Ishikawa (cell line): ENCODE data around the gene RCOR1.

ENCODE experiments used
- CEBPB ChIP-seq: IDR thresholded peaks from 2 replicates; pipeline ENCODE4 v1.6.1; 2012
- CREB1 ChIP-seq: IDR thresholded peaks from 2 replicates; pipeline ENCODE4 v1.6.1; 2012; ENCODE audit warnings: low read depth
- EGR1 ChIP-seq: IDR thresholded peaks from 2 replicates; pipeline ENCODE4 v1.6.1; 2012
- EP300 ChIP-seq: IDR thresholded peaks from 2 replicates; pipeline ENCODE4 v1.6.1; 2012; ENCODE audit warnings: borderline replicate concordance
- FOXM1 ChIP-seq: IDR thresholded peaks from 2 replicates; pipeline ENCODE4 v1.6.1; 2012; ENCODE audit warnings: low read depth, borderline replicate concordance
- MAX ChIP-seq: IDR thresholded peaks from 2 replicates; pipeline ENCODE4 v1.6.1; 2012
- NFIC ChIP-seq: IDR thresholded peaks from 2 replicates; pipeline ENCODE4 v1.6.1; 2012
- RAD21 ChIP-seq: IDR thresholded peaks from 2 replicates; pipeline ENCODE4 v1.6.1; 2012; ENCODE audit warnings: low read depth
- REST ChIP-seq: IDR thresholded peaks from 2 replicates; pipeline ENCODE4 v1.6.1; 2012; ENCODE audit warnings: low read depth, mild to moderate bottlenecking
- TAF1 ChIP-seq: IDR thresholded peaks from 2 replicates; pipeline ENCODE4 v1.6.1; 2012; ENCODE audit warnings: low read depth, mild to moderate bottlenecking
- TCF12 ChIP-seq: IDR thresholded peaks from 2 replicates; pipeline ENCODE4 v1.6.1; 2012; ENCODE audit warnings: low read depth
- TEAD4 ChIP-seq: IDR thresholded peaks from 2 replicates; pipeline ENCODE4 v1.6.1; 2012
- USF1 ChIP-seq: IDR thresholded peaks from 2 replicates; pipeline ENCODE4 v1.6.1; 2012
- YY1 ChIP-seq: IDR thresholded peaks from 2 replicates; pipeline ENCODE4 v1.6.1; 2012; ENCODE audit warnings: low read depth
- ZBTB7A ChIP-seq: IDR thresholded peaks from 2 replicates; pipeline ENCODE4 v1.6.1; 2012; ENCODE audit warnings: low read depth

The RCOR1 gene

DNA sequence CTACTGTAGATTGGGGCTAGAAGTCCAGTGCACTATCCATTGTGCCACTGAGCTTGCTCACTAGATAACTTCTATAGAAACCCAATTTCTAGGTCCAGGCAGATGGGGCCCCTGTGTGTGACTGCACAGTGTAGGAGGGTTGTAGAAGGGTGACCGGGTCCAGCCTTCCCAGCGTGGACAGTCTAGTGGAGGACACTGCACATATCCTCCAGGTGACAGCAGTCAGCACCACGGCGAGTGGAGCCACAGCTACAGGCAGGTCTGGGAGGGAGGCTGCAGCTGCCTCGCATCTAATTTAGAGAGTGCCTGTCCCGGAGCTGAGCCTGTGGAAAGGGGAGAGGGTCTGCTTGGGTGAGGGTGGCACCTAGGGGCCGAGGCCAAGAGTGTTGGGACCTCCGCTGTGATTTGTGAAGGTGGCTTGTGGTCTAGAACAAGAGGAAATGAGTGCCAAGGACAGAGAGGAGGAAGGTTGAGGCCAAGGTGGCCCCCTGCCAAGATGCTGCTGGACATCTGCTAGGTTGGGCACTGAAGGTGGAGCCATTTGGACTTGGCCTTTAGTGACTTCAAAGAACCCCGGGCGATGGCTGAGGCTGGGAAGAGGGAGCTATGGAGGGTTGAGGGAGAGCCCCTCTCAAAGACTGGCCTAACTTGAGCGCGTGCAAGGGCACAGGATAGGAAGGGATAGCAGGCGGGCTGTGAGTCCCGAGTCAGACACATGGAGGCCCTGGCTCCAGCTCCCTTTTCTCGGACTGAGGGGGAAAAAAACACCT lies 138.8 kb downstream of the RCOR1 start:
- TF ChIP-seq TEAD4 (no peak), TCF12 (no peak), USF1 (no peak), ZBTB7A (no peak), REST (no peak), FOXM1 (no peak), NFIC (no peak), YY1 (no peak), EP300 (no peak), RAD21 (no peak), EGR1 (no peak), CEBPB (no peak), MAX (no peak), CREB1 (no peak), TAF1 (no peak)

DNA sequence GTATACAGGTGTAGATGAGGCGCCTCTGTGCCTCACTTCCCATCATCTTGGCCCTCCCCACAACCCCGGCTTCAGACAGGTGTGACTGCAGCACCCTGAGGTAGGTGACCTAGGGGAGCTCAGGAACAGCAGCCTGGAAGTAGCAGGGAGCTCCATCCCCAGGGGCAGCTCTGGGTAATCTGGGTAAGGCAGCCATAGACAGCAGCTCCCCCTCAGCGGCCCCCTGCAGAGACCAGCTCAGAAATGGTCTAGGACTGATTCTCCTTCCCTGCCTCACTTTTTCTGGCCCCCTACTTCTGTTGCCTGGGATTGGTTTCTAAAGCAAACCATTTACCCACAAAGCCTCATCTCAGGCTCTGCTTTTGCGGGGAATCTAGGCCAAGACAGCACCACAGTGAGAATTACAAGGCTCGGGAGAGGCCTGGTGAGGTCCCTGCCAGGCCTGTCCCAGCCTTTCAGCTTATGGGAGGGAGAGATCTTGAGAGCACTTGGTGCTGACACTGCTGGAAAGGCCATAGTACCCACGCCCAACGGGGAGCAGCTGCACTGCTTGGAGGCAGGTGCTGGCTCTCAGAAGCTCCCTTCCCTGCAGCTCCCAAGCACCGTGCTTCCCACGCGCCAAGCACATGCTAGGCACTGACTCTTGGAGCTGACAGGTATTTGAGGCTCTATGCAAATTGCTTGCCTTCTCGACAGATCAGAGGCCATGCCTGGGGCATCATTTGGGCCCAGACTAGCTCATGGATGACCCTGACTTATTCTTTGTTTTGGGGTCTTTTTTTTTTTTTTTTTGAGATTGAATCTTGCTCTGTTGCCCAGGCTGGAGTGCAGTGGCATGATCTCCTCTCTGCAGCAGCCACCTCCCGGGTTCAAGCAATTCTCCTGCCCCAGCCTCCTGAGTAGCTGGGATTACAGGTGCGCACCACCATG lies 139.7 kb downstream of the RCOR1 start:
- no peak for TF ChIP-seq EP300
- no peak for TF ChIP-seq TEAD4
- no peak for TF ChIP-seq CREB1
- no peak for TF ChIP-seq CEBPB
- no peak for TF ChIP-seq NFIC
- no peak for TF ChIP-seq ZBTB7A

- TF ChIP-seq REST (no peak), CEBPB (no peak), FOXM1 (no peak), EP300 (no peak), YY1 (no peak), EGR1 (no peak), RAD21 (no peak), TAF1 (no peak), ZBTB7A (no peak), TCF12 (no peak)
Observed at GRCh38 chr14:102732924-102733323, 140.5 kb downstream of the RCOR1 start.

GRCh38 chr14:102733326-102733725 lies 140.9 kb downstream of the RCOR1 start:
- TF ChIP-seq NFIC = no peak
- TF ChIP-seq MAX = no peak
- no peak for TF ChIP-seq CEBPB
- no peak for TF ChIP-seq TEAD4
- no peak for TF ChIP-seq USF1
- TF ChIP-seq EGR1 = no peak
- no peak for TF ChIP-seq TAF1
- TF ChIP-seq FOXM1 = no peak
- no peak for TF ChIP-seq CREB1
- TF ChIP-seq EP300 = no peak
- TF ChIP-seq REST = no peak
- no peak for TF ChIP-seq ZBTB7A
- no peak for TF ChIP-seq RAD21
- TF ChIP-seq TCF12 = no peak
